ENCODE measurements around the gene TCFL5.
"Not testable (repeated sequence)": the region's sequence is repeated elsewhere in the genome, so short reads cannot be mapped to it uniquely, and the experiment has no call there.

Gene TCFL5

GRCh38 chr20:62879275-62880146, 17.9 kb upstream of the TCFL5 start:
- DNase-seq = no peak

- no peak for DNase-seq
Observed at GRCh38 chr20:62878244-62879038, 16.8 kb upstream of the TCFL5 start.

- peak; percentile 92 for DNase-seq
Observed at GRCh38 chr20:62876902-62877816, 15.5 kb upstream of the TCFL5 start.

- DNase-seq = no peak
Observed at GRCh38 chr20:62876501-62876901, 14.9 kb upstream of the TCFL5 start.

GRCh38 chr20:62875419-62876361, 14.1 kb upstream of the TCFL5 start:
- DNase-seq = peak; percentile 89

GRCh38 chr20:62874964-62875344, 13.3 kb upstream of the TCFL5 start:
- no peak for DNase-seq

- DNase-seq = peak; percentile 75
Observed at GRCh38 chr20:62873681-62874031, 12.0 kb upstream of the TCFL5 start.

GRCh38 chr20:62873280-62873679, 11.7 kb upstream of the TCFL5 start:
- no peak for DNase-seq

GRCh38 chr20:62872862-62873261, 11.2 kb upstream of the TCFL5 start:
- no peak for DNase-seq

- DNase-seq = no peak
Observed at GRCh38 chr20:62872184-62872847, 10.7 kb upstream of the TCFL5 start.

GRCh38 chr20:62864207-62864606, 2.6 kb upstream of the TCFL5 start:
- DNase-seq = no peak

- DNase-seq = no peak
Observed at GRCh38 chr20:62860924-62861691, 514 bp downstream of the TCFL5 start.

- no peak for DNase-seq
Observed at GRCh38 chr20:62860391-62860923, 1.2 kb downstream of the TCFL5 start.

- DNase-seq = no peak
Observed at GRCh38 chr20:62859721-62860120, 1.9 kb downstream of the TCFL5 start.

- no peak for DNase-seq
Observed at GRCh38 chr20:62858058-62858830, 3.4 kb downstream of the TCFL5 start.

GRCh38 chr20:62856931-62857619, 4.5 kb downstream of the TCFL5 start:
- no peak for DNase-seq

GRCh38 chr20:62855120-62855519, 6.5 kb downstream of the TCFL5 start:
- DNase-seq = no peak

GRCh38 chr20:62854121-62854520, 7.5 kb downstream of the TCFL5 start:
- no peak for DNase-seq

GRCh38 chr20:62853304-62853703, 8.3 kb downstream of the TCFL5 start:
- DNase-seq = not testable (repeated sequence)

Measured in femur (tissue), 1 donor.